ENCODE data around the gene DNAJC6.

GRCh38 chr1:65346190-65346589 is 36.8 kb downstream of the DNAJC6 start:
- TF ChIP-seq CTCF (IDR thresholded peaks at IDR 0.05) = no peak
- TF ChIP-seq RAD21 (IDR thresholded peaks at IDR 0.05; ENCODE audit: low read length) = no peak
- TF ChIP-seq, protein P1, sequence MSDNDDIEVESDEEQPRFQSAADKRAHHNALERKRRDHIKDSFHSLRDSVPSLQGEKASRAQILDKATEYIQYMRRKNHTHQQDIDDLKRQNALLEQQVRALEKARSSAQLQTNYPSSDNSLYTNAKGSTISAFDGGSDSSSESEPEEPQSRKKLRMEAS (IDR thresholded peaks at IDR 0.05; ENCODE audit: low read depth) = no peak
- TF ChIP-seq FOSL2 (IDR thresholded peaks at IDR 0.05; ENCODE audit: borderline replicate concordance, low read depth) = no peak
- TF ChIP-seq FOXM1 (IDR thresholded peaks at IDR 0.05; ENCODE audit: low read depth) = no peak
- TF ChIP-seq USF1 (IDR thresholded peaks at IDR 0.05; ENCODE audit: borderline replicate concordance, low read depth) = no peak
- TF ChIP-seq EP300 (IDR thresholded peaks at IDR 0.05; ENCODE audit: borderline replicate concordance in 1 of 2, low read depth in 1 of 2, low read length in 1 of 2) = no peak
- TF ChIP-seq SMC3 (IDR thresholded peaks at IDR 0.05; ENCODE audit: low read depth, low read length) = no peak
- TF ChIP-seq TAF1 (IDR thresholded peaks at IDR 0.05; ENCODE audit: borderline replicate concordance, low read depth, low read length) = no peak
